IPS-18a (cell line): ENCODE data around the gene DISP3.

Source experiments
- H3K27ac ChIP-seq: one replicate; pipeline ENCODE4 v1.5.1; 2013; ENCODE audit warnings: low read length
- H3K27me3 ChIP-seq: one replicate; pipeline ENCODE4 v1.6.1; 2013; ENCODE audit warnings: mild to moderate bottlenecking, low read length; ENCODE audit not compliant: control insufficient read depth, insufficient read depth
- H3K36me3 ChIP-seq: one replicate; pipeline ENCODE4 v1.6.1; 2013; ENCODE audit warnings: low read depth, low read length; ENCODE audit not compliant: control insufficient read depth
- H3K4me1 ChIP-seq: one replicate; pipeline ENCODE4 v1.6.1; 2013; ENCODE audit warnings: low read depth, low read length; ENCODE audit not compliant: control insufficient read depth
- H3K4me3 ChIP-seq: one replicate; pipeline ENCODE4 v1.5.1; 2013; ENCODE audit warnings: low read length
- H3K9ac ChIP-seq: one replicate; pipeline ENCODE4 v1.6.1; 2013; ENCODE audit warnings: mild to moderate bottlenecking, low read length, moderate library complexity
- H3K9me3 ChIP-seq: one replicate; pipeline ENCODE4 v1.6.1; 2013; ENCODE audit warnings: low read depth, low read length; ENCODE audit not compliant: control insufficient read depth

DISP3 gene

GRCh38 chr1:11527541-11528452 lies 48.8 kb downstream of the DISP3 start:
- Histone ChIP-seq H3K27me3 (no peaks in the 10 kb centered on the region), H3K9me3 (no peaks in the 10 kb centered on the region), H3K36me3 (no peaks in the 10 kb centered on the region), H3K4me3 (no peak overlapping the region), H3K9ac (no peak overlapping the region), H3K4me1 (no peaks in the 10 kb centered on the region), H3K27ac (no peak overlapping the region)

GRCh38 chr1:11528611-11529261 lies 49.8 kb downstream of the DISP3 start:
- Histone ChIP-seq H3K4me3 (no peak overlapping the region), H3K4me1 (no peaks in the 10 kb centered on the region), H3K27me3 (no peaks in the 10 kb centered on the region), H3K36me3 (no peaks in the 10 kb centered on the region), H3K9ac (no peak overlapping the region), H3K27ac (no peak overlapping the region), H3K9me3 (no peaks in the 10 kb centered on the region)

DNA sequence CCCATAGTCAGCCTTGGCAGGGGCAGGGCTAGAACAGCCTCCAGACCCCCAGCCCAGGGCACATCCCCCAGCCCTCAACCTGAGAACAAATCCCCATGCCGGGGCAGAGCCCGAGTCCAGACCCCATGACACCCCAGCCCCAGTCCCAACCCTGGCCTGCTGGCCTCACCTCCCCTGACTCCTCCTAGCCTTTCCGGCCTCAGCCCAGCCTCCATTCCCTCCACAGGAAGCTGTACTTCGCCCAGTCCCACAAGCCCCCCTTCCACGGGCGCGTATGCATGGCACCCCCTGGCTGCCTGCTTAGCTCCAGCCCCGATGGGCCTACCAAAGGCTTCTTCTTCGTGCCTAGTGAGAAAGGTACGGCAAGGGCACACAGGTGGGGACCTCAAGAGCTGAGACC lies 50.4 kb downstream of the DISP3 start:
- Histone ChIP-seq H3K27me3 (no peaks in the 10 kb centered on the region), H3K27ac (no peak overlapping the region), H3K4me1 (no peaks in the 10 kb centered on the region), H3K4me3 (no peak overlapping the region), H3K36me3 (no peaks in the 10 kb centered on the region), H3K9ac (no peak overlapping the region), H3K9me3 (no peaks in the 10 kb centered on the region)

- Histone ChIP-seq H3K36me3 (no peaks in the 10 kb centered on the region), H3K4me3 (no peak overlapping the region), H3K9ac (no peak overlapping the region), H3K27me3 (no peaks in the 10 kb centered on the region), H3K9me3 (no peaks in the 10 kb centered on the region), H3K27ac (no peak overlapping the region), H3K4me1 (no peaks in the 10 kb centered on the region)
Measured at GRCh38 chr1:11529763-11530730, 51.1 kb downstream of the DISP3 start.

DNA sequence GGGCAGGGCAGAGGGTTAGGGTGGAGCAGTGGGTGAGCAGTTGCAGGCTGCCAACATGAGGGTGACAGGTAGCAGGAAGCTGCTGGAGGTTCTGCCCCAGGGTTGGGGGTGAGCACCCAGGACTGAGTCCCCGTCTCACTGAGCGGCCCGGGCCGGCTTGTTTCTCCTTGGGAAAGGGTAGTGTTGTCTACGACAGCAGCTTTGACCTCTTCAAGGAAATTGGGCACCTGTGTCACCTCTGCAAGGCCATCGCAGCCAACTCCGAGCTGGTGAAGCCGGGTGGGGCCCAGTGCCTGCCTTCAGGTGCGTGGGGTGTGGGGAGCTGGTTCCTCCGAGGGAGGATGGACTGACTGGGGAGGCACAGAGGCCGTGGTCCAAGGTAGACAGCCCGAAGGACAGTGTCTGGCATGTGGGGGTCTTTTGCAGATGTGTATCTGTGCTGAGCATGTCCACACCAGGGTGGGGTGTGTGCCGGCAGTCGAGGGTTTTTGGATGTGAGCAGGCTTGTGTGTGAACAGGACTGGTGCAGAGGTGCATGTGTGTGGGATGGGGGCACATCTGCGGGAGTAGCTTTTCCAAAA lies 51.9 kb downstream of the DISP3 start:
- no peak overlapping the region for H3K27ac ChIP-seq
- no peak overlapping the region for H3K4me3 ChIP-seq
- no peak overlapping the region for H3K9ac ChIP-seq
- H3K27me3 ChIP-seq = no peaks in the 10 kb centered on the region
- H3K9me3 ChIP-seq = no peaks in the 10 kb centered on the region
- no peaks in the 10 kb centered on the region for H3K36me3 ChIP-seq
- H3K4me1 ChIP-seq = no peaks in the 10 kb centered on the region

DNA sequence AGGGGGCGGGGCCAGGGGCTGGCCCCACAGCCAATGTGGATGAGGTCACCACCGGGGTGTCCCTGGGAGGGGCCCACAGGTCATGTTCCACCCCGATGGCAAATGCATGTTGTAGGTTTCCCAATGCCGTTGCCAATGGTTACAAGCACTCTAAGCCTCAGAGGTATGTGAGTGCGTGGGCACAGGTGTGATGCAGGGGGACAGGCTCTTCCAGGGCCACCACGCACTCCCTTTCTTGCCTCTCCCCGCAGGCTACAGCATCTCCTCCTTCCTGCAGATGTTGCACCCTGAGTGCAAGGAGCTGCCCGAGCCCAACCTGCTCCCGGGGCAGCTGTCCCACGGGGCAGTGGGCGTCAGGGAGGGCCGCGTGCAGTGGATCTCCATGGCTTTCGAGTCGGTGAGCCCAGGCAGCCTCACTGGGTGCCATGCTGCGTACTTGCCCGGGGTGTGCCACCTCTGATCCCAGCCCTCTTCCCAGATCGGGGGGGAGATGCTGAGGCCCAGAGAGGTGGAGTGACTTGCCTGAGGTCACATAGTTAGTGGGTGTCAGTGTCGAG lies 52.4 kb downstream of the DISP3 start:
- Histone ChIP-seq H3K27me3 (no peaks in the 10 kb centered on the region), H3K4me3 (no peak overlapping the region), H3K4me1 (no peaks in the 10 kb centered on the region), H3K9me3 (no peaks in the 10 kb centered on the region), H3K27ac (no peak overlapping the region), H3K36me3 (no peaks in the 10 kb centered on the region), H3K9ac (no peak overlapping the region)

DNA sequence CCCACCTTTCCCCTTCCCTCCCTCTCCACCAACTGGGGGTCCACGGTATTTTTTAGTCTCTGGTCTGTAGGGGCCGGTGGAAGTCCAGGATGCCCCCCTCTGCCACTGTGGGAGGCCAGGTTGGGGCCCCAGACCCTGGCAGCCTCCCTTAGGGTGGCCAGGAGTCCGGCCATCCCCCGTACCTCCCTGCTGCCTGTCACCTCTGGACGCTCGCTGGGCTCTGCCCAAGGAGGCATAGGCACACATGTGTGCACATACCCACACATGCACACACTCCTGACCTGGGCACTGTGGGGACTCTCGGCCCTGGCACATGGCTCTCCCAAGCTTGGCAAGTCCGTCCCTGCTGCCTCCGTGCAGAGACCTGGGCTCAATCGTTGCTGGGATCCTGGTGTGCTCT lies 53.0 kb downstream of the DISP3 start:
- H3K4me3 ChIP-seq = no peak overlapping the region
- H3K4me1 ChIP-seq = no peaks in the 10 kb centered on the region

DNA sequence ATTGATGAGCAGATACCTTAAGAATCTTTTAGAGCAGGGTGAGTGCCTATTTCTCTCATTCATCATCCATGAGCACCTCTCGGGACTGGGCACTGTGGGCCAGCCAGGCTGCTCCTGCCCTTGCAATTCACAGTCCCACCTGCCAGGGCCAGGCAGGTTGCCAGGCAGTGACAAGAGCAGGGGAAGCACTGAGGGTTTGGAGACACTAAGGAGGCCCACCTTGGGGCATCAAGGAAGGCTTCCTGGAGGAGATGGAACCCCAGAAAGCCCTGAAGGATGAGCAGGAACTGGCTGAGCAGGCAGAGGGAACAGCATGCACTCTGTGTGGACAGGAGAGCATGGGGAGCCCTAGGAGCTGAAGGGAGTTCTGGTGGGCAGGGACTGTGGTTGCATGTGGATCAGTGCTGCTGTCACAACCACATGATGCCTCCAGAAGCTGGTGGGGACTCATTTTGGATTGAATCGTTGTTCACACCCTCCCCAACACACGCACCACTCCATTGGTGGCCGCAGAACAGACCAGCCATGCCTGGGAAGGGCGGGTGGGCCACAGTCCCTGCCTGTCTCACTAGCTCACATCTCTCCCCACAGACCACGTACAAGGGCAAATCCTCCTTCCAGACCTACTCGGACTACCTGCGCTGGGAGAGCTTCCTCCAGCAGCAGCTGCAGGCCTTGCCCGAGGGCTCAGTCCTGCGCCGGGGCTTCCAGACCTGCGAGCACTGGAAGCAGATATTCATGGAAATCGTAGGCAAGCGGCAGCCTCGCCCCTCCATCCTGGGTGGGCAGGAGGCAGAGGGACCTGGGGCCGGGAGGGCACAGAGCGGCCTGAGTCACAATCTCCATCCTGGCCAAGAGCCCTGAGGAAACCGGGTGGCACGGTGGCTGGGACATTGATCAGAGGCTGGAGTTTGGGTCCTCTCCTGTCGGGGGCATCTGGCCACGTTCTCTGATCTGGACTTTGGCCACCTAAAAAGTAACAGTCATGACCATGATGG lies 55.1 kb downstream of the DISP3 start:
- Histone ChIP-seq H3K9ac (no peak overlapping the region), H3K4me1 (no peaks in the 10 kb centered on the region), H3K4me3 (no peak overlapping the region), H3K9me3 (no peaks in the 10 kb centered on the region), H3K36me3 (no peaks in the 10 kb centered on the region), H3K27ac (no peak overlapping the region), H3K27me3 (no peaks in the 10 kb centered on the region)

More for the DNA sequence above, 53.0 kb downstream of the DISP3 start:
- Histone ChIP-seq H3K9ac (no peak overlapping the region), H3K27me3 (no peaks in the 10 kb centered on the region), H3K27ac (no peak overlapping the region), H3K9me3 (no peaks in the 10 kb centered on the region), H3K36me3 (no peaks in the 10 kb centered on the region)

GRCh38 chr1:11534846-11535245 lies 55.9 kb downstream of the DISP3 start:
- H3K36me3 ChIP-seq = no peaks in the 10 kb centered on the region
- H3K27me3 ChIP-seq = no peaks in the 10 kb centered on the region

GRCh38 chr1:11535316-11535715 lies 56.4 kb downstream of the DISP3 start:
- Histone ChIP-seq H3K27me3 (no peaks in the 10 kb centered on the region), H3K9ac (no peak overlapping the region), H3K4me1 (no peaks in the 10 kb centered on the region), H3K4me3 (no peak overlapping the region), H3K27ac (no peak overlapping the region), H3K36me3 (no peaks in the 10 kb centered on the region), H3K9me3 (no peaks in the 10 kb centered on the region)

More at GRCh38 chr1:11534846-11535245, 55.9 kb downstream of the DISP3 start:
- H3K9ac ChIP-seq = no peak overlapping the region
- no peak overlapping the region for H3K27ac ChIP-seq
- H3K9me3 ChIP-seq = no peaks in the 10 kb centered on the region
- no peaks in the 10 kb centered on the region for H3K4me1 ChIP-seq
- no peak overlapping the region for H3K4me3 ChIP-seq
